GM21529 (cell line): ENCODE data around the gene TTF2.

Experiments used
- ATAC-seq: cut with Tn5 transposase; IDR thresholded peaks from one replicate; pipeline ENCODE4 v1.9.1; 2021; ENCODE audit not compliant: unreplicated experiment

The TTF2 gene

DNA sequence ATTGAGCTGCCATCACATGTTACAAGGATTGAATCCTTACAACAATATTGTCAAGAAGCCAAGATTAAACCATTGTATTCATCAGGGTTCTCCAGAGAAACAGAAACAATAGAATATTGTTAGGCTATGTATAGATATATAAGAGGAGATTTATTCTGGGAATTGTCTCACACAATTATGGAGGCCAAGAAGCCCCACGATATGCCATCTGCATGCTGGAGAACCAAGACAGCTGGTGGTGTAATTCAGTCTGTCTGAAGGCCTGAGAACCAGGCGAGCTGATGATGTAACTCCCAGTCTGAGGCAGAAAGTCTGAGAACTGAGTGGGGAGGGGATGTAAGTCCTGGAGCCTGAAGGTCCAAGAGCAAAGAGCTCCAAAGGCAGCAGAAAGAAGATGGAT is 14.5 kb upstream of the TTF2 start:
- no peak for ATAC-seq

DNA sequence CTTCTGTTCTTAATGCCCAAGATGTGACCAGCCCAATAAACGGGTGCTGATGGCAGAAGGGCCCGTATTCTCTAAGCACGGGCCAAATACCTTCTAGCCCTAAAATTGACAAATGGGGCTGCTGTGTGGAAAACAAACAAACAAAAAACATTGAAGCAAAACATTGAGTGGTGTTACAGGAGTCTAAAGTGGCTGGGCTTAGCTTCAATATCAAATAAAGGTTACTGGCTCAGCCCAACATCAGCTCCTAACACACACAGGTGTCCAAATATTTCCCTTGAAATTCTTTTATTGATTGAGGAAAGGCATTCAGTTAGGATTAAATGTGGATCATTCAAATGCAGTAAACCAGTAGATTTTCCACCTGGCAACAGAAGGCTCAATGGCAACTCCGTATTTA is 13.3 kb upstream of the TTF2 start:
- ATAC-seq, result no peak

DNA sequence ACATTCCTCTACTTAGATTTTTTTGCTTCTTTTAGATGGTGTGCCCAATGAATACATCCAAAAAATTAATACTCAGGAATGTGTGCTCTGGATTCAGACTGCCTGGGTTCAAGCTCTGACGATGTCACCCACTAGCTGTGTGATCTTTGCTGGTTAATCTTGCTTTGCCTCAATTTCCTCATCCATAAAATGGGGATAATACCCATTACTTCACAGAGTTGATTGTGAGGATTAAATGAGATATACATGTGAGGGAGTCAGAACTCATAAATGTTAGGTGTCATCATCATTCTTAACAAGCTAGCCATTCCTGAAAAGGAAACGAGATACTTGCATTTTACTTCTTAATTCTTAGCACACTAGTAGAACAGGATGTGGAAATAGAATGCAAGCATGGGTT is 12.9 kb upstream of the TTF2 start:
- ATAC-seq, result no peak

DNA sequence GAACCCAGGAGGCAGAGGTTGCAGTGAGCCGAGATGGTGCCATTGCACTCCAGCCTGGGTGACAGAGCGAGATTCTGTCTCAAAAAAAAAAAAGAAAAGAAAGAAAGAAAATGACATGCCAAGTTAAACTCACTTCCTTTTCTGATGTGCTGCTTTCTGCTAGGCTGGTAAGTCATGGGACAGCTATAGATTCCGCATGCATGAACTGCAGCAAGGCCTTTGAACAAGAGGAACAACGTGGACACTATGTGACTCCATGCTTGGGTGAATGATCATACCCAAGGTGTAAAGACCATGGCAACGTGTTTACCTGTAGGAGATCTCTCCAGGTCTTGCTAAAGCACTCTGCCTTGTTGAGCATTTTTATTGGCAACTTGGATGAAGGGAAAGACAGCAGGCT is 10.3 kb upstream of the TTF2 start:
- ATAC-seq, result no peak

DNA sequence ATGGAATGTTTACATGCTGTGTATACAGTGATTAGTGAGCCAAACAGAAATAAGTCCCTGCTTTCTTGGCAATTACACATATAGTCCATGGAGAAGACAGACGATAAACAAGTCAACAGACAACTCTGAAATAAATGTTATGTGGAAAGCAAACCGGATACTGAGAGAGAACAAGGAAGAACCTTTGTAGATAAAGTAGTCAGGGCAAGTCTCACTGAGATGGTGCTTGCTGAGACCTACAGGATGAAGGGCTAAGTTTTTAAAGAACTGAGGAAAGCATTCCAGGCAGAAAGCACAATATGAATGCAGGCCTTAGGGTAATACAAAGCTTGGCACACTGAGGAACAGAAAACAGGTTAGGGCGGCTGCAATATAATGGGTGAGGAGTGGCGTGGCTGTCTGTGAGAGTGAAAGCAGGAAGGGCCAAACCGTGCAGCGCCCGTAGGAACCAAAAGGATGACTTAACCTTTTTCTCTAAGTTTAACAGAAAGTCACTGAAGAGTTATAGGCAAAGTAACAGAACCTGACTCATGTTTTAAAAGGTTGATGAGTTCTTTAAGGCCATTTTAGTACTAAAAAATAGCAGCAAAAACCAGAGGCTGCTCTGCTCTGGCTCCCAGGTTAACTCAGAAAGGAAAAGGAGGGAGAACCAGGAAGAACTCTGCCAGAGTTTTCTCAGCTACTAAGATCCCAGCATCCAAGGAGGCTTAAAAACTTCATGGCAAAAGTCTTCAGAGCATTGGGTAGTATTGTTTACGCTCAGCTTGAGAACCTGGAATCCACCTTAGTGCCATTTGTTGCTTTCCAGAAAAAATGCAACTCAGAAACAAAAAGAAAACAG is 8.7 kb upstream of the TTF2 start:
- peak; percentile 89 for ATAC-seq

DNA sequence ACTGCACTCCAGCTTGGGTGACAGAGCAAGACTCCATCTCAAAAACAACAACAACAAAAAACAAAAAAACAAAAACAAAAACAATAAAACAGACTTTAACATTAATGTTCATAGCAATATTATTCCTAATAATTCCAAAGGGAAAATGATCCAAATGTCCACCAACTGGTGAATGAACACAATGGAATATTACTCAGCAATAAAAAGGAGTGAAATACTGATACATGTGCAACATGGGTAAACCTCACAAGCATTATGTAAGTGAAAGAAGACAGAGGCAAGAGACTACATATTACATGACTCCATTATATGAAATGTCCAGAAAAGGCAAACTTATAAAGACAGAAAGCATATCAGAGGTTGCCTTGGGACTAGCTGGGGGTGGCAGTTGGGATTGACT is 6.1 kb upstream of the TTF2 start:
- no peak for ATAC-seq

DNA sequence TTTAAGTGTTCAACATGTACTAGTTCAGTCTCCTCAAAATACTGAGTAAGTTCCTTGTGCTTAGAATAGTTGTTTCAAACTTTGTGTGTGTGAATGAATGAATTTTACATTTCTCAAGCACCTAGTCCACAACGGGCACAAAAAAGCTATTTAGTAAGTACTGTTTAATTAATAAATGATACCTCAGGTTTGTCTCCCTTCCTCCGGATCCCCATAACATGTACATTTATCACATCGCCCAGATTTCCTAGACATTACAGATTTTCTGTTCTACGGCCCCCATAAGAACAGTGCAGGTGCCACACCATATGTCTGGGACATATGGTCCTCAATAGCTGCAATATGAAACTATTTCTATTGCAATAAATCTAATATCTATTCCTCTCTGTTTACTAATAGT is 1.3 kb upstream of the TTF2 start:
- ATAC-seq, result no peak

DNA sequence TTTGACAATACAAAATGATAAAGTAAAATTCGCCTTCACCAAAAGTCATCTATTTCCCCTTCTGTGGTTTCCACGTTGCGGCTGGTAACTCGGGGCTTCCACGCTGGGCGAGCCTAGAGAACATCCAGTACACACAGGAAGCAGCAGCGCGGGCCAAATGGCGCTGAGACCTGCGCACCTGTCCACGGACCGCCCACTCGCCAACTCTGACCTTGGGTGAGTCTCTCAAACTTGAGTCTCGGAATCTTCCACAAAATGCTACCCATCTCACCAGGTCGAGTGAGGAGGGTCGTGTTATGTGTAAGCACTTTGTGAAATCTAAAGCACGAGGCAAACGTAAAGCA is 820 bp upstream of the TTF2 start:
- ATAC-seq, result peak; percentile 28

DNA sequence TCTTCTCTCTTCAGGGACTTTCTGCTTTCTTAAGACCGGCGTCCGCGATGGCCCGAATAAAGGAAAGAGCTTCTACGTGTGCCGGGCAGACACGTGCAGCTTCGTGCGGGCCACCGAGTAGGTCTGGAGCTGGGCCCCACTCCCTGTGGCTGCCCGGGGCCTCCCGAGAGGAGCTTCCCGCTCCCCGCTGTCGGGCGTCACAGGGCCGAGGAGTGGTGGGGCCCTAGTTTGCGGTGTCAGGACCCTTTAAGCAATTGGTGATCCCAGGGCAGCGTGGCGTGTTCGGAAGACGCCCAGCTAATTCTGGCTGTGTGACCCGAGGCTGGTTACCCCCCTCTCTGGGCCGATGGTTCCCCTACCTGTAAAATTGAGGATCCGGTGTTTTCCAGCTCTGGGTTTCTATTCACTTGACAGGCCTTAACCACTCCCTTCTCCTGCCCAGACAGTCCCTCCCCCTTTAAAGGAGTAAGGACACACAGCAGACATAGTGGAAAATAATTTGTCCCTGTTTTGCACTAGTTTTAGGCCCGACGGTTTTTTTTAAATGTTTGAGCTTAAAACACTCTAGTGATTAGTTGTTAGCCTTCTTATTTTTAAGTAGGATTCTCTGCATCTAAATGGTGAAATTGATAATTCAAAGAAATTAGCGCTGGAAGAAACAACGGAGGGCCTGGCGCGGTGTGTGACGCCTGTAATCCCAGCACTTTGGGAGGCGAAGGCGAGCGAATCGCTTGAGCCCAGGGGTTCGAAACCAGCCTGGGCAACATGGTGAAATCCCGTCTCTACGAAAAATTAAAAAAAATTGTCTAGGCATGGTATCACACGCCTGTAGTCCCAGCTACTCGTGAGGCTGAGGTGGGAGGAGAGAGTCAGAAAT is 553 bp downstream of the TTF2 start:
- peak; percentile 7 for ATAC-seq

DNA sequence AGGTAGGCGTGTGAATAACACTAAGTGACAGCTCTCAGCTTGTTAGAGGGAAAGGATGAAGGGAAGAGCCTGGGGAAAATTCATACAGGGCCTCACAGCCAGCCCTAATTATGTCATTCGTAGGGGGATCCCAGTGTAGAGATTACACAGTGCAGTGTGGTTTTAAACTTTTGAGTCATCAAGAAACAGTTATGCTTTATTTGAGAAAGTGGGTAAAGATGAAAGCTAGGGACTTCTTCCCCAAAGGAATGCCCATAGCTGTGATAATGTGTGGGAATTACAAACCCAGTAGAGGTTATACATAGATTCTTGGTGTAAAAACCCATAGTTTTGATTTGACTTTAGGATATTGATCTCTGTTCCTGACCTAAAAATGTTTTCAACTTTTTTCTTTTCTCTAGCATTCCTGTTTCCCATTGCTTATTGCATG is 1.9 kb downstream of the TTF2 start:
- peak; percentile 25 for ATAC-seq

DNA sequence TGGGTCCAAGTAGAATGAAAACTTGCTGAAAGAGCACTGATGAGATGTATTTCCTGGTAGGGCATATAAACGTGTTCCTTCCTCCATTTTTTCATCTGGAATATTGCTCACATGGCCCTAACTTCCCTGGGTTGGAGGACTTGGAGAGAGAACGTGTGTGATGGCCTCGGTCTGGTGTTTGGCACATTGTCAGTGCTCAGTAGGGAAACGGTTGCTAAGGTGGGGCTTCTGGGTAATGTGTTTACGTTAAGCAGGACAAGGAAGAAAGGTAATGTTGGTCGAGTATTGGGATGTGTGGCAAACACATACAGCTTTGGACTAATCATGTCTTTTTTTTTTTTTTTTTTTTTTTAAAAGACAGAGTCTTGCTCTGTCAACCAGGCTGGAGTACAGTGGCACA is 6.2 kb downstream of the TTF2 start:
- no peak for ATAC-seq

DNA sequence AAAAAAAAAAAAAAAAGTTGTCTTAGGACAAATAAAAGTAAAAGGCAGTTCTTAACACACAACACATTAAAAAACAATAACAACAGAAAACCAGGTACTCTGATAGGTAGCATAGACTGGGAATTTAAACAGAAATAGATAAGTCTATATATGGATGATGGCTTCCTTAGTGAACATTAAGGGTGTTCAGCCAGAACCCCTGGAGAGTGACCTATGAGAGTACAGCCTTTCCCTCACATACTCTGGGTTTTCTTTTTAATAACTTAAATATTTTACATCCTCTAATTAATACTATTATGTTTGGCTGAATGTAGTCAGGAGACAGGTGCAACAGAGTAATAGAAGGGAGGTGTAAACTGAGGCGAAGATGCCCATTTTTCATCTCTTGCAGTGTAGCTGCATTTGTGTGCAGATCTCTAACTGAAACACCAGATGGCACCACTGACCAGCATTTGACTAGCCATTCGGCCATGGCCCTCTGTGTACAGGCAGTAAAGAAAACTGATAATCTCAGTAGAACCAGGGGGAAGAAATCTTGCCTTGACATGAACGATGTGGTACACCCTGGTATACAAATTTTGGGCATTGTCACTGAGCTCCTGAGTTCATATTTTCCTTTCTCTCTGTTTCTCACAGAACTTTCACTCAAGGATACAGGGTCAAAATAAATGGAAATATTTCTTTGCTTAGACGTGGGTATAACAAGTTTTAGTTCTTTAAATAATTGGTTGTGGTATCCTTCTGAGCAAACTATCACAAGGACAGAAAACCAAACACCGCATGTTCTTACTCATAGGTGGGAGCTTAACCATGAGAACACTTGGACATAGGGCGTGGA is 7.6 kb downstream of the TTF2 start:
- ATAC-seq, result peak; percentile 70

DNA sequence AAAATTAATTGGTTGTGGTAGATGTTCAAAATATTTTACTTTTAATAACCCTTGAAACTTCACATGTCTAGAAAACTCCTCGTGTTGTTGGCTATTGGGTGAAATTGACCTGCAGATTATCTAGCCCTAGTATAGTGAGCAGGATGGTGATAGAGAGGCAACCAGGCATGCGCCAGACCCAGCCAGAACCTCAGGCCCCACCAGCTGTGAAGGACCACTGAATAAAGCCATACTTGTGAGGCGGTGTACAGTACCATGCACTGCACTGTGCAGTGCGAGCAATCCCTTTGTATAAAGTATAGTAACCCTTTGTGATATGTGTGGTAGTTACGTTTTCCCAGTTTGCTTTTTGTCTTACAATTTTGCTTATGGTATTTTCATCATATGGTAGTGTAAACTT is 8.5 kb downstream of the TTF2 start:
- no peak for ATAC-seq

DNA sequence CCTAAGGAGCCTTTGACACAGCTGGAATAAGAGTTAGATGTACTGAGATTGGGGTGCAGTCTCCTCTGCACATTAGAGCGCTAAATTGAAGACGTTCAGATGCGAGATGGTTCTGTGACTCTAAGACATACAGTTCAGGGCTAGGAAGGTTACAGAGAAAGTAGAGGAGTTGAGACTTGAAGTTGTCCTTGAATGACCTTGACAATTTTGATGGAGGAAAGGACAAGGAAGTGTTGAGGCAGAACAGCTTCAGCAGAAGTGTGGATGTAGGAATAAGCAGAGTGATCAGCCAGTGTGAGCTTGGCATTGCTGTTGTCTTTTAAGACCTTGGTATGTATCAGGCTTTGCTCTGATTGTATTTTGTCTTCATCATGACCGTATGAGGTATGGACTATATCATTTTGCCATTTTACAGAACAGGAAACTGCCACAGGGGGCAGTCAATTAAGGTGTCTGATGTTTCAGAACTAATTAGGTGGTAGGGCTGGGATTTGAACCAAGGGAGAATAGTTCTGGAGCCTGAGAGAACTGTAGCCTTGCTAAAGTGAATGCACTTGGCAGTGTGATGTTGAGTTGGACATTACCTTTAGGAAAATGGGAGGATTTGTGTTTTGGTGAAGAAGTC is 9.2 kb downstream of the TTF2 start:
- ATAC-seq, result no peak

DNA sequence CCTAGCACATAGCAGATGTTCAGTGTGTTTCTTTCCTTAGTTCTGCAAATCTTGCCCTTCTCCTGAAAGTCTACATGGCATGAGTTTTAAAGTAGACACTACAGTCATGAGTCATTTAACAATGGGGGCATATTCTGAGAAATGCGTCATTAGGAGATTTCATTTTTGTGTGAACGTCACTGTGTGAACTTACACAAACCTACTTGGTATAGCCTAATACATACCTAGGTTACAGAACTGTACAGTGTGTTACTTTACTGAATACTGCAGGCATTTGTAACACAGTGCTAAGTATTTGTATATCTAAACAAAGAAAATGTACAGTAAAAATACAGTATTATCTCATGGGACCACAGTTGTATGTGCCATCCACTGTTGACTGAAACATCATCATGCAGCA is 10.0 kb downstream of the TTF2 start:
- ATAC-seq, result no peak

DNA sequence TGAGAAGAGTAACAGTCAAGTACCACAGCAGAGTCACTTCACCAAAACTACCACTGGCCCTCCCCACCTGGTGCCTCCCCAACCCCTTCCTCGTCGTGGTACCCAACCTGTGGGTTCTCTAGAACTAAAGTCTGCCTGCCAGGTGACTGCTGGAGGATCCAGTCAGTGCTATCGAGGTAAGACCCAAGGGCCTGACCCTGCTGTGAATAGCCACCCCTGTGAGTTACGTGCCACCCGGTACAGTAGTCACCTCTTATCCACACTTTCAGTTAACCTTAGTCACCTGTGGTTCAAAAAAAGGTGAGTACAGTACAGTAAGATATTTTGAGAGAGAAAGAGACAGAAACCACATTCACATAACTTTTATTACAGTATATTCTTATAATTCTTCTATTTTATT is 16.5 kb downstream of the TTF2 start:
- ATAC-seq, result no peak

DNA sequence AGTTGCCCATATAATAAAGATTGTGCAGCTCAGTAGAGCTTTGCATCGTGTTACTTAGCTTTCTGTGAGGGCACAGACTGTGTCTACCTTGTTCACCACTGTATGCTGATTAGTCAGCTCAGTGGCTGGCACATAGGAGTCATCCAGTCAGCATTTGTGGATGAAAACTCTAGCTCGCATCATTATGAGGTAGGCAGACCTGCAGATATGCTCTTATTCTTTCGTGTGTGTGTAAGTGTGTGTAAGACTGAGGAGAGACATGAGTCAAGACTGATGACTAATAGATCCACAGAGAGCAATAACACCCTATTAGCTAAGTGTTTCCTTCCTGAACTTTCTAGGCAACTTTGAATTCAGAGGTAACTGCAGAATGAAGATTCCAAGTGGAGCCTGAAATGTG is 17.1 kb downstream of the TTF2 start:
- no peak for ATAC-seq

DNA sequence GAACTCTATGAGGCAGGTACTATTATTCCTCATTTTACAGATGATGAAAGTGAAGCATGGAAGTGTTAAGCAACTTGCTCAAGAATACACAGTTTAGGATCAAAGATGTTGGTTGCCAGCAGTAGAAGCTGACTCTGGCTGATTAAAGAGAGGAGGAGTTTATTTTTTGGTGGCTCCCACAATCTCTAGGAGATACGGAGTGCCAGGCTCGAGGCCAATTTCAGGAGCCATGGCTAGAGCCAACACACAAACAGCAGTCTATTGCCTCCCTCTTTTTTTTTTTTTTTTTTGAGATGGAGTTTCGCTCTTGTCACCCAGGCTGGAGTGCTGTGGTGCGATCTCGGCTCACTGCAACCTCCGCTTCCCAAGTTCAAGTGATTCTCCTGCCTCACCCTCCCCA is 19.6 kb downstream of the TTF2 start:
- no peak for ATAC-seq

DNA sequence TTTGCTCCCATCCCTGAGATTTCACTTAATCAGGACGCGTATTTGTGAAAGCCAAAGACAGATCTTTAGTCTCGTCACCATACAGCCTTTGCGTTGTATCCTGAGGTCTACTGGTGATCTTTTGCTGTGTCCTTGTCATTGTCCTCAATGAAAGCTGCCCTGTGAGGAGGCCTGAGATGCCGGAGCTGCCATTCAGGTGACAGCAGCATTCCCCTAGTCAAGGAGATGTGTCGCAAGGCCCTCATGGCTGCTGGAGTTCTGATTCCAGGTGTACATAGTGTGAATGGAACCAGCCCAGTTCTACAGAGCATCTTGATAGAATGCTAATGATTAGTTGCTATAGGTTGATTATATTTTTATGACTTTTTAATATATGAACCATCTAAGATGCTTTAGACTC is 24.1 kb downstream of the TTF2 start:
- no peak for ATAC-seq

DNA sequence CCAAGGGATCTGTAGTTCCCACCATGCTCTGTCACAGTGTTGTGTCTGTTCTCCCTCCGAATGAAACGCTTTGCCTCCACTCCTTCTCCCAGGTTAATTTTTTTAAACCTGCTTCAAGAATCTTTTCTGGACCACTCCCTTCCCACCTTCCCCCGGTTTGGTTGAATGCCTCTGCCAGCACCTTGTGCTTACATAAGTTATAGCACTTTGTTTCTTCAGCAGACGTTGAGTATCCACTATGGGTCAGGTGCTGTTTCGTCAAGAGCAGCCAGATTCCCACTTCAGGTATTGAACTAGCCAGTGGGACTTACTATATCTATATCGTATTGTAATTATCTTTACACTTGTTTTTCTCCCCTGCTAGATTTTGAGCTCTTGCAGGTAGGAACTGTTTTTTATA is 27.6 kb downstream of the TTF2 start:
- ATAC-seq, result no peak

DNA sequence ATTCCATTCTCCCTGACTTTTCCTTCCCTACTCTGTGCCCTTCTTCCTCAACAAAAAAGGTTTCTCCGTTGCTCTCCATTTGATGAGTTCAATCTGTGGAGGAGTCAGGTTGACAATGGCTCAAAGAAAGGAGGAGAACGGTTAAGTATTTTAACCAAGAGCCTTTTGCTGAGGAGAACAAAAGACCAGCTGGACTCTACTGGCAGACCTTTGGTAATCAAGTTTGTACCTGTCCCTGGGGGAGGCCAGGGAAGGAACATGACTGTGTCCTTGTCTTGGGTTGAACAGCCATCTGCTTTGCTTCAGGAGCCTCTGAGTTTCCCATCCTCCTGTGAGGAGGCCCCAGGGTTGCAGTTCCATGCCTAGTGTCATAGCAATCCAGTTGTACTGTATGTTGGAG is 29.9 kb downstream of the TTF2 start:
- no peak for ATAC-seq
